GM18870 (cell line): ENCODE results near the gene C6orf52.

Experiments
- ATAC-seq: cut with Tn5 transposase; IDR thresholded peaks from one replicate; pipeline ENCODE4 v1.9.1; 2021; ENCODE audit warnings: moderate library complexity; ENCODE audit not compliant: unreplicated experiment

C6orf52 gene

DNA sequence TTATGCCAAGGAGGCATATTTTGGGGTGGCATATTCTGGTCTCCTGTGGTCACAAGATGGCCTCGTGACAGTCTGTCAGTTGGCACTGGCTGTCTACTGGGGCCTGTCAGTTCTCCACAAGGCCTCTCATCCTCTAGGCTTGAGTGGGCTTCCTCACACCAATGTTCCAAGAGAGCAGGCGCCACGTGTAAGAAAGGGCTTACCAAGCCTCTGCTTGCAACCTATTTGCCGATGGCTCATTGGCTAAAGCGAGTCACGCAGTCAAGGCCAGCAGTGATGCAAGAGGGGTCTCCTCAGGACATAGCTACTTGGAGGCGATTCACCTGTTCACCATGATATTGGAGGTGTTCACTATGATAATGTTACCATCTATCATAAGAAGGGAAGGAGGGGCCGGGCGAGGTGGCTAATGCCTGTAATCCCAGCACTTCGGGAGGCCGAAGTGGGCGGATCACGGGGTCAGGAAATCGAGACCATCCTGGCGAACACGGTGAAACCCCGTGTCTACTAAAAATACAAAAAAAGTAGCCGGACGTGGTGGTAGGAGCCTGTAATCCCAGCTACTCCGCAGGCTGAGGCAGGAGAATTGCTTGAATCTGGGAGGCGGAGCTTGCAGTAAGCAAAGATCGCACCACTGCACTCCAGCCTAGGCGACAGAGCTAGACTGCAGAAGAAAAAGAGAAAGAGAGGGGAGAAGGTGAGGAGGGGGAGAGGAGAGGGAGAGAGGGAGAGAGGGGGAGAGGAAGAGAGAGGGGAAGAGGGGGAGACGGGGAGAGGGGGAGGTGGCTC is 35.3 kb downstream of the C6orf52 start:
- ATAC-seq = no peak

DNA sequence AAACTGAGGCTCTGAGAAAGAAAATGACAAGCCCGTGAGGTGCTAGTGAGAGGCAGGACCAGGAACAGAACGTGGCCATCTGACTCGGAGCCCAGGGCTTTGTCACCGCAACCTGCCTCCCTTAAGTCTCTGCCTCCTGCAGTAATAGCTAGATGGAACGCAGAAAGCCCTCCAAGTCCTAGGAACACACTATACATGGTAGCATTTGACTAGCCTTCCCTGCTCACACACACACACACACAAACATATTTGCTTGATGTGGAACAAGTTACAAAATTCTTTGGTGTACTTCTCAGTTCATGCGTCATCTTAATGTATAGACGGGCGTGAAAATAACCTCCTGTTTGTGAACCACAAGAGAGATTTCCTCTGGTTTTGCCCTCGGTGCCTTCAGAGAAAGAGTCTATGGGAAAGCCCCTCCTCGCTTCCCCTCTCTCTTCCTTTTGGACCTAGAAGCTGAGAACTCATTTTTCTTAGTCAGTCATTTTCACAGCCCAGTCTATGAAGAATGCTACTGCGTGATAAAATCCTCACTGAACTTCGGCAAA is 38.8 kb downstream of the C6orf52 start:
- ATAC-seq = no peak

DNA sequence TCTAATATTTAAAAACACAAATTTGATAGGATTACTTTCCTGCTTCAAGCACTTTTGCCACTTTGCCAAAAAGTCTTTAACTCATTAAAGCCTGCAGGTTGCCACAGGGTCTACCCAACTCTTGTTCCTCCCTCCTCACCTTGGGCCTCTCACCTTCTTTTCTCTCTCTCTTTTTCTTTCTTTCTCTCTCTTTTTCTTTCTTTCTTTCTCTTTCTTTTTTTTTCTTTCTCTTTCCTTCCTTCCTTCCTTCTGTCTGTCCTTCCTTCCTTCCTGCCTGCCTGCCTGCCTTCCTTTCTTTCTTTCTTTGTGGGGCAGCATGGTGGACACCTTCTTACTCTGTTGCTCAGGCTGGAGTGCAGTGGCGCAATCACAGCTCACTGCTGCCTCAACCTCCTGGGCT is 50.2 kb downstream of the C6orf52 start:
- no peak for ATAC-seq

DNA sequence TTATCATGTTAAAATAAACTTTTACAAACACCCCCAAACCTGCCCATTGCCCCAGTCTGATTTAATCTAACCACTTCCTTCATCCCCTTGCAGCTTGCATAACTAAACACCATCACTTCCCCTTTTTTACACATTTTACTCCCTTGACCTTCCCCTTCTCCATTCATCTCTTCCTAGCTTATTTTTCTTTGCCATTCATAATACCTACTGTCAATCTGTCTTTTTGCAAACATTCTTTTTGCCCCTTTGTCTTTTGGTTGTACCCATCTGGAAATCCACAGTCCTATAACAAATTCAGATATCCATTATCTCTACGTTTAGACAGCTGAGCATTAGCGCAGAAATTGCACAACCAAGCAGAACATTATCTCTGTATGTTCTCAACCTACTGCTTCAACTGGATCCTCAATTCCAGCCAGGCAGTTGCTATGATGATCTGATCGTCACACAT is 51.2 kb downstream of the C6orf52 start:
- ATAC-seq = peak; percentile 84

DNA sequence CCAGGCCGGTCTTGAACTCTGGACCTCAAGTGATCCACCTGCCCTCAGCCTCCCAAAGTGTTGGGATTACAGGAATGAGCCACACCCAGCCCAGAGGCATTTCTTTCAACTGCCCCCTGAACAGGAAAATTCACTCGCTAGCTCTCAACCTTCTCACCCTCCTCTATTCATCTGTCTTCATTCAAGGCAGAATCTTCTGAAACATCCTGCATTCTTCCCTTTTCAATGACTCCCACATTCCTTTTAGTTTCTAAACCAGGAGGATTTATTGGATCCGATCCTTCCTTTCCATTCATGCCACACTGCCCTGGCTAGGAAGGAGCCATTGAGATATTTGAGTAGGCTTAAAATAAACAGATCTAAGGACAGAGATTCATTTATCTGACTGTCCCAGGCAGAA is 52.9 kb downstream of the C6orf52 start:
- ATAC-seq = no peak

DNA sequence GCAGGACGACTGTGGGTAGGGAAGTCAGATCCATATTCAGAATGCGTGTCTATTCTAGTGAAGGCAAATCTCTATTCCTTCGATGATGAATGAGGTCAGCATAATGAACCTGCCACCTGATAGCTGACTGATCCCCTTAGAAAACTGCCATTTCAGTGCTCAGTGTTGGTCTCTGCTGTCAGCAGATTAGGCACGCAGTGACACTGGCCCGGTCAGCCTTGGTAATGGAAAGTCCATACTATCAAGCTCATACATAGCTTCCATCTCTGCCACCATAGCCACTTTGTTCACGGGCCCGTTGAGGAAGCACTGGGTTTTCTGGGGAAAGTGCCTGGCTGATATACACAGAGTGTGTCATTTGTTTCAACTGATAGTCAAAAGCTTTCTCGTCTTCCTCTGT is 54.0 kb downstream of the C6orf52 start:
- no peak for ATAC-seq

DNA sequence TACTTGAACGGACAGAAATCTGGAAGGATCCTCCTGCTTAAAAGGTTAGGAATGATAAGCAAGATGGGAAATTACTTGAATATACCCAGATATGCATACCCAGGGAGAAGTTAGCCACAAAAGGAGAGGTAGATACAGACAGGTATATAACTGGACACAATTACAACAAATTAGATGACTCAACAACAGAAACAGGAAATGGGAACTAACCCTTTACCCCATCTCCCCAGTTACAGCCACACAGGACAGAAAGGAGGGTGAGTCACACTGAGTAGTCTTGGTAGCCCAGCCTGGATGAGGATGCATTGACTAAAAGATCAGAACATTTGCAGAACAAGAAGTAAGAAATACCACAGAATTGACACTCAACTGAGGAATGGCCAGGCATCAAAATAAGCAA is 61.2 kb downstream of the C6orf52 start:
- peak; percentile 98 for ATAC-seq

DNA sequence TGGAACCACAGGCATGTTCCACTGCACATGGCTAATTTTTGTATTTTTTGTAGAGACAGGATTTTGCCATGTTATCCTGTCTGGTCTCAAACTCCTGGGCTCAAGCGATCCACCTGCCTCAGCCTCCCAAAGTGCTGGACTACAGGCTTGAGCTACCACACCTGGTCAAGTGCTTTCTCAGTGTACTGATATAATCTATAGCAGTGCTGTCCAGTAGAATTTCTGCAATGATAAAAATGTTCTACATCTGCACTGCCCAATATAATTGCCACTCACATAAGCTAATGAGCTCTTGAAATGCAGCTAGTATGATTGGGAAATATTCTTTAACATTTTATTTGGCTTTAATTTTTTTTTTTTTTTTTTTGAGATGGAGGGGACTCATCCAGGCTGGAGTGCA is 64.2 kb downstream of the C6orf52 start:
- ATAC-seq = no peak

DNA sequence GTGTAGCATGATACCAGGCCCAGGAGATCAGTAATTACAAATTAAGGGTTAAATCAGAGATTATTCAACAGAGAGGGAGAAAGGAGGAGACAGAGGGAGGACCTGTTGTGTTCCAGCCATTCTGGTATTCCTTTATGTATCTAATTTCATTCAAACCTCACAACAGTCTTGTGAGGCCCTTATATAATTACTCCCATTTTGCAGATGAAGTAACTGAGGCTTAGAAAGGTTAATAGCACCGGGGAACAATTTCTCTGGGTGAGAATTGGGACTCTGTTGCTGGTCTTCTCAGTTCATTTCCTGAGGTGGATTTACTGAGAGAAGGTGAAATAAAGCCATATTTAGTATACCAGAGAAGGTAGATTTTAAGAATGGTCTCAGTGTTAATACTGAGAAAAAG is 66.6 kb downstream of the C6orf52 start:
- ATAC-seq = no peak

DNA sequence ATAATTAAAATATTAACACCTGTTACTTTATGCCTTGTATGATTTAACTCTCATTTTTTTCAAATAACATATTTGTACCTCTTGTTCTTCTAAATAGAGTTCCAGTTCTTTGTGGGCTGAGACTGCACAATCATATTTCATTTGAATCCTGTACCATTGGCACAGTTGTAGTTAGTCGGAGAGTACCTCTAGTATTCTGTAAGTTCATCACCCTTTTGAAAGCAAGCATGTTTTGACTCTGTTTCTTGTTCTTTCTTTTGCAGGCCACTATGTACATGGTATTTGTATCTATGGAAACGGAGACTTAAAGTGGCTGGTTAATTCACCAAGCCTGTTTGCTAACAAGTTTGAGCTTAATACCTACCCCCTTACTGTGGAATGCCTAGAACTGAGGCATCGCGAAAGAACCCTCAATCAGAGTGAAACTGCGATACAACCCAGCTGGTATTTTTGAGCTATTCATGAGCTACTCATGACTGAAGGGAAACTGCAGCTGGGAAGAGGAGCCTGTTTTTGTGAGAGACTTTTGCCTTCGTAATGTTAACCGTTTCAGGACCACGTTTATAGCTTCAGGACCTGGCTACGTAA is 68.2 kb downstream of the C6orf52 start:
- no peak for ATAC-seq

DNA sequence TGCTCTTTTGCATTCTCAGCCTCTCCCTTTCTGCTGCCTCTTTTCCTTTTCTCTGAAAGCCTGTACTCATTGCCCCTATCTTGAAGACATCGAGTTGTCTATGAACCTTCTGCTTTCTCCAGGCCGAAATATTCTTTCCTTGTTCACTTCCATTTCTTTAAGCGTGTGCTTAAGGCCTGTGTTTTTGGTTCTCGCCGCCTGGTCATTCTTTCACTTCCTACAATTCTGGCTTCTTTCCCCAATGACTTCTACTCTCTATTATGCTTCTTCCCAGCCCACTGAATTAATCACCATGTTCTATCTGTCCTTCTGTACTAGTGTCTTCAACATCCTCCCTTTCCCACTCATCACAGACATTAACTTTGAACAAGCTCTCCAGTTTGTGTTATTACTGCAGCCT is 69.6 kb downstream of the C6orf52 start:
- ATAC-seq = no peak

DNA sequence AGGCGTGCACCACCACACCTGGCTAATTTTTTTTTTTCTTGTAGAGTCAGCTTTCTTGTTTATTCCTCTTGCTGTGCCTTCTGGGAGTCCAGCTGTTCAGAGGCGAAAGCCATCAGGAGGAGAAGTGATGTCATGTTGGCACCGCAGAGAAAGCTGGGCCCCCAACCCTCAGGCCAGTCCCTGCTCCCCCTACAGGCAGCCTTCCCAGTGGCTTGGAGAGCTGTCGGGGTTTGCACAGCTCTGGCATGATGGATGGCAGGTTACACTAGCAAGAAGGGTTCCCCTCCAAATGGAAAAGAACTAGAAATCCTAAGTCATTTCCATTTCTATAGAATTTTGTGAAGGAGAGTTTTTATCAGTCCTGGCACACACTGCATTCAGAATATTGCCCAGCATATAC is 72.6 kb downstream of the C6orf52 start:
- ATAC-seq = no peak
